Ramos (cell line): Measurements from ENCODE around the gene CAB39L.
"Not testable (repeated sequence)": the region's sequence is repeated elsewhere in the genome, so short reads cannot be mapped to it uniquely, and the experiment has no call there.

Experiments
- in situ Hi-C: fragments of 300-500 bp; cut with MboI; formaldehyde crosslinking; loops from one replicate; pipeline ENCODE4 v1.14.3; 2022; ENCODE audit warnings: low sequenced_read_pairs; ENCODE audit not compliant: unreplicated experiment

CAB39L gene

GRCh38 chr13:49353908-49354307 lies 90.0 kb downstream of the CAB39L start:
- in situ Hi-C loops, result no loop called here

- in situ Hi-C loops, result no loop called here
Observed at GRCh38 chr13:49351871-49352270, 92.0 kb downstream of the CAB39L start.

GRCh38 chr13:49348751-49349150 lies 95.1 kb downstream of the CAB39L start:
- in situ Hi-C loops, result no loop called here

GRCh38 chr13:49347650-49348385 lies 96.0 kb downstream of the CAB39L start:
- in situ Hi-C loops, result no loop called here

GRCh38 chr13:49346460-49346859 lies 97.4 kb downstream of the CAB39L start:
- in situ Hi-C loops, result no loop called here

- in situ Hi-C loops, result no loop called here
Observed at GRCh38 chr13:49343731-49344130, 100.1 kb downstream of the CAB39L start.

GRCh38 chr13:49343255-49343654 lies 100.6 kb downstream of the CAB39L start:
- in situ Hi-C loops, result no loop called here

- in situ Hi-C loops, result no loop called here
Observed at GRCh38 chr13:49342454-49342853, 101.4 kb downstream of the CAB39L start.

- in situ Hi-C loops, result no loop called here
Observed at GRCh38 chr13:49341941-49342340, 101.9 kb downstream of the CAB39L start.

GRCh38 chr13:49341517-49341916 lies 102.3 kb downstream of the CAB39L start:
- in situ Hi-C loops, result no loop called here

GRCh38 chr13:49340161-49340560 lies 103.7 kb downstream of the CAB39L start:
- in situ Hi-C loops, result no loop called here

GRCh38 chr13:49336655-49337054 lies 107.2 kb downstream of the CAB39L start:
- in situ Hi-C loops, result no loop called here

GRCh38 chr13:49330546-49330864 lies 113.4 kb downstream of the CAB39L start:
- in situ Hi-C loops, result no loop called here

- in situ Hi-C loops, result no loop called here
Observed at GRCh38 chr13:49329831-49330545, 113.9 kb downstream of the CAB39L start.

- in situ Hi-C loops, result not testable (repeated sequence)
Observed at GRCh38 chr13:49327145-49327544, 116.7 kb downstream of the CAB39L start.

- in situ Hi-C loops, result no loop called here
Observed at GRCh38 chr13:49326222-49326917, 117.5 kb downstream of the CAB39L start.

- in situ Hi-C loops, result no loop called here
Observed at GRCh38 chr13:49323344-49323743, 120.5 kb downstream of the CAB39L start.

- in situ Hi-C loops, result no loop called here
Observed at GRCh38 chr13:49322702-49323101, 121.2 kb downstream of the CAB39L start.

GRCh38 chr13:49320975-49321374 lies 122.9 kb downstream of the CAB39L start:
- in situ Hi-C loops, result no loop called here

- in situ Hi-C loops, result no loop called here
Observed at GRCh38 chr13:49319951-49320350, 123.9 kb downstream of the CAB39L start.

GRCh38 chr13:49319551-49319950 lies 124.3 kb downstream of the CAB39L start:
- in situ Hi-C loops, result no loop called here
